ENCODE results near the gene SDF4.

The SDF4 gene

GRCh38 chr1:1228596-1229321 is 3.0 kb downstream of the SDF4 start:
- DNase-seq (ENCODE audit: low read depth) = no peak

GRCh38 chr1:1228187-1228586 is 3.6 kb downstream of the SDF4 start:
- no peak for DNase-seq (ENCODE audit: low read depth)

- DNase-seq (ENCODE audit: low read depth) = no peak
Measured at GRCh38 chr1:1227386-1227785, 4.4 kb downstream of the SDF4 start.

GRCh38 chr1:1226566-1227362 is 5.0 kb downstream of the SDF4 start:
- DNase-seq (ENCODE audit: low read depth) = no peak

GRCh38 chr1:1225913-1226312 is 5.9 kb downstream of the SDF4 start:
- DNase-seq (ENCODE audit: low read depth) = no peak

- no peak for DNase-seq (ENCODE audit: low read depth)
Measured at GRCh38 chr1:1225238-1225845, 6.5 kb downstream of the SDF4 start.

- DNase-seq (ENCODE audit: low read depth) = no peak
Measured at GRCh38 chr1:1223891-1224290, 7.9 kb downstream of the SDF4 start.

GRCh38 chr1:1223321-1223720 is 8.5 kb downstream of the SDF4 start:
- no peak for DNase-seq (ENCODE audit: low read depth)

GRCh38 chr1:1222575-1223225 is 9.1 kb downstream of the SDF4 start:
- no peak for DNase-seq (ENCODE audit: low read depth)

GRCh38 chr1:1221887-1222574 is 9.8 kb downstream of the SDF4 start:
- DNase-seq (ENCODE audit: low read depth) = no peak

GRCh38 chr1:1220197-1220596 is 11.6 kb downstream of the SDF4 start:
- DNase-seq (ENCODE audit: low read depth) = no peak

- DNase-seq (ENCODE audit: low read depth) = no peak
Measured at GRCh38 chr1:1219341-1219740, 12.5 kb downstream of the SDF4 start.

GRCh38 chr1:1218524-1219200 is 13.1 kb downstream of the SDF4 start:
- DNase-seq (ENCODE audit: low read depth) = no peak

GRCh38 chr1:1217621-1218523 is 13.9 kb downstream of the SDF4 start:
- peak; percentile 37 for DNase-seq (ENCODE audit: low read depth)

GRCh38 chr1:1216770-1217620 is 14.8 kb downstream of the SDF4 start:
- DNase-seq (ENCODE audit: low read depth) = no peak

- no peak for DNase-seq (ENCODE audit: low read depth)
Measured at GRCh38 chr1:1215881-1216605, 15.8 kb downstream of the SDF4 start.

GRCh38 chr1:1215080-1215676 is 16.6 kb downstream of the SDF4 start:
- no peak for DNase-seq (ENCODE audit: low read depth)
